ENCODE measurements around the gene ELMO2.

ELMO2 gene

DNA sequence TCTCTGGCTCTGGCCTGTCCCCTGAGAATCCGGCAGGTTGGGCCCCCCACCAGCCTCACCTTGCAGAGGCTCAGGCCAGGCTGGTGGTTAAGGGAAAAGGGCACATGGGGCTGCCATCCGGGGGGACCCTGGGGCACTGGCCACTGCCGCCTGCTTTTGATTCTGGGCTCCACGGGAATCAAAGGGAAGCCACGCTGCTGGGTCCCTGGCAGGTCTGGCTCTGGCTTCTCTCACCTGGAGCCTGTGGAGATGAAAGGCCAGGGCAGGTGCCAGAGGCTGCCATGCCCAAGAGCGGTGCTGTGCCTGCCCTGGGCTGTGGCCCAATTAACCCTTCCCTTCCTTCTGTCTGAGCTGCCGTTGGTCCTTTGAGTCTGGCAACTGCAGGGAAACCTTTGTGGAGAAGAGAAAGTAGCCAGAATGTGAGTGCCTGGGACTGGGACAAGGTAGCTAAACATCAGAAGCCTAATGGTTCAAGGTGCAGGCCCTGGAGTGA is 88.7 kb downstream of the ELMO2 start:
- no peak overlapping the region for H3K27ac Mint-ChIP-seq
- H3K4me3 Mint-ChIP-seq = no peak overlapping the region
- no peaks in the 10 kb centered on the region for H3K36me3 Mint-ChIP-seq
- no peak for DNase-seq
- H3K27me3 Mint-ChIP-seq = peaks cover 90% of the 10 kb centered on the region
- no peaks in the 10 kb centered on the region for H3K4me1 Mint-ChIP-seq
- no peaks in the 10 kb centered on the region for H3K9me3 Mint-ChIP-seq
- CTCF ChIA-PET = interaction anchor here (1.1 kb wide), 1 partner anchor 31 kb away, joined by 3 read pairs; no protein-coding TSS in a partner anchor

- H3K4me3 Mint-ChIP-seq = no peak overlapping the region
- no peak for DNase-seq
- no peaks in the 10 kb centered on the region for H3K4me1 Mint-ChIP-seq
- H3K9me3 Mint-ChIP-seq = no peaks in the 10 kb centered on the region
- H3K36me3 Mint-ChIP-seq = no peaks in the 10 kb centered on the region
- peaks cover 92% of the 10 kb centered on the region for H3K27me3 Mint-ChIP-seq
- H3K27ac Mint-ChIP-seq = no peak overlapping the region
- CTCF ChIA-PET = interaction anchor here (1.1 kb wide), 1 partner anchor 32 kb away, joined by 3 read pairs; no protein-coding TSS in a partner anchor
Observed at GRCh38 chr20:46316984-46317684, 89.3 kb downstream of the ELMO2 start.

All from activated naive CD4-positive, alpha-beta T cell treated with anti-CD3 and anti-CD28 coated beads, Interleukin-2, amount 10 ng/mL, durations not matched to agents 7 days and 5 days (primary cell).